Right atrium auricular region (tissue), 2 donors: ENCODE measurements around the gene FAM181A. TPM values are rescaled to one million over a fixed set of nuclear protein-coding genes. Genes with fewer than 3 reads are reported as not detected.
A peak's percentile ranks its signal among the peaks of the same experiment; 100 is the strongest.

Source experiments
- DNase-seq: peaks from one replicate; pipeline ENCODE4 v3.0.0-alpha.2; 2019; ENCODE audit warnings: low spot score
- H3K27ac ChIP-seq, 2 donors: fragments of 200-600 bp; sonication (generic); 1 replicate in 1 of 2; 2 replicates in 1 of 2; pipeline ENCODE4 v1.5.1; 2016 to 2019
- H3K27me3 ChIP-seq, 2 donors: fragments of 200-600 bp; sonication (generic); one replicate each; pipeline versions ENCODE4 v1.5.1 to v1.6.0; 2017 to 2019
- H3K36me3 ChIP-seq: fragments of 200-600 bp; sonication (generic); one replicate; pipeline ENCODE4 v1.5.1; 2016
- H3K4me1 ChIP-seq, 2 donors: fragments of 200-600 bp; sonication (generic); one replicate each; pipeline versions ENCODE4 v1.5.1 to v1.6.0; 2017 to 2019
- H3K4me3 ChIP-seq, 2 donors: fragments of 200-600 bp; sonication (generic); 1 replicate in 1 of 2; 2 replicates in 1 of 2; pipeline ENCODE4 v1.5.1; 2017 to 2019; ENCODE audit warnings: mild to moderate bottlenecking in 1 of 2, moderate library complexity in 1 of 2
- H3K9me3 ChIP-seq, 2 donors: fragments of 200-600 bp; sonication (generic); one replicate each; pipeline ENCODE4 v1.5.1; 2019
- CTCF ChIP-seq, 2 donors: fragments of 200-600 bp; sonication (generic); IDR thresholded peaks; one replicate each; pipeline ENCODE4 v1.5.1; 2019; ENCODE audit warnings: antibody characterized with exemption in 2 of 2
- total RNA-seq, 2 donors: library from RNA; depleted of rRNA; stranded (reverse); fragments of >200 nt; gene quantifications; one replicate each; pipeline ENCODE4 v1.1.0, GENCODE V29; 2016

Gene FAM181A
- total RNA-seq, 2 donors from 2014 or later = not detected

GRCh38 chr14:93953739-93954515 is 26.8 kb downstream of the FAM181A start:
- Histone ChIP-seq H3K4me1 (peaks cover 0 to 48% of the 10 kb centered on the region in 2 donors), H3K27me3 (no peaks in the 10 kb centered on the region), H3K27ac (peak overlapping the region; percentile 27 to 73), H3K4me3 (no peak overlapping the region), H3K36me3 (peaks cover 61% of the 10 kb centered on the region), H3K9me3 (no peaks in the 10 kb centered on the region)
- DNase-seq = no peak
- no peak for TF ChIP-seq CTCF (IDR thresholded peaks at IDR 0.05)

GRCh38 chr14:93954516-93954830 is 27.3 kb downstream of the FAM181A start:
- peaks cover 0 to 53% of the 10 kb centered on the region in 2 donors for H3K4me1 ChIP-seq
- H3K27ac ChIP-seq = peak overlapping the region; percentile 27 to 73
- peaks cover 58% of the 10 kb centered on the region for H3K36me3 ChIP-seq

GRCh38 chr14:93954900-93955849 is 28.0 kb downstream of the FAM181A start:
- Histone ChIP-seq H3K27me3 (no peaks in the 10 kb centered on the region), H3K4me3 (no peak overlapping the region), H3K9me3 (no peaks in the 10 kb centered on the region), H3K36me3 (peaks cover 58% of the 10 kb centered on the region), H3K27ac (peak overlapping the region; percentile 73 to 83), H3K4me1 (peaks cover 0 to 58% of the 10 kb centered on the region in 2 donors)
- no peak for TF ChIP-seq CTCF (IDR thresholded peaks at IDR 0.05)
- no peak for DNase-seq

More at GRCh38 chr14:93954516-93954830, 27.3 kb downstream of the FAM181A start:
- no peak for DNase-seq
- Histone ChIP-seq H3K27me3 (no peaks in the 10 kb centered on the region), H3K4me3 (no peak overlapping the region), H3K9me3 (no peaks in the 10 kb centered on the region)
- TF ChIP-seq CTCF (IDR thresholded peaks at IDR 0.05) = no peak

GRCh38 chr14:93955850-93956481 is 28.8 kb downstream of the FAM181A start:
- H3K4me3 ChIP-seq = no peak overlapping the region
- peaks cover 56% of the 10 kb centered on the region for H3K36me3 ChIP-seq

More at GRCh38 chr14:93955850-93956481, 28.8 kb downstream of the FAM181A start:
- DNase-seq = no peak
- TF ChIP-seq CTCF (IDR thresholded peaks at IDR 0.05) = no peak
- H3K9me3 ChIP-seq = no peaks in the 10 kb centered on the region
- no peaks in the 10 kb centered on the region for H3K27me3 ChIP-seq
- H3K27ac ChIP-seq = peak overlapping the region; percentile 73 to 83
- peaks cover 0 to 58% of the 10 kb centered on the region in 2 donors for H3K4me1 ChIP-seq
